HL-60 (cell line): ENCODE results near the gene LRFN5.

Source experiments
- CTCF ChIP-seq: IDR thresholded peaks from one replicate; pipeline ENCODE4 v1.5.1; 2011; ENCODE audit warnings: low read length, control low read depth, inconsistent platforms; ENCODE audit not compliant: insufficient read depth
- POLR2AphosphoS5 ChIP-seq: IDR thresholded peaks from 2 replicates; pipeline ENCODE4 v1.6.1; 2012; ENCODE audit warnings: low read depth

GRCh38 chr14:41758011-41758665 is 151.5 kb downstream of the LRFN5 start:
- TF ChIP-seq CTCF (no peak), POLR2AphosphoS5 (no peak)
